GM21737 (cell line): Measurements from ENCODE around the gene USP19.

Experiments used
- ATAC-seq: cut with Tn5 transposase; IDR thresholded peaks from one replicate; pipeline ENCODE4 v1.9.1; 2021; ENCODE audit warnings: mild to moderate bottlenecking, moderate library complexity; ENCODE audit not compliant: unreplicated experiment

Gene USP19

GRCh38 chr3:49134471-49135265, 14.0 kb upstream of the USP19 start:
- ATAC-seq: no peak

DNA sequence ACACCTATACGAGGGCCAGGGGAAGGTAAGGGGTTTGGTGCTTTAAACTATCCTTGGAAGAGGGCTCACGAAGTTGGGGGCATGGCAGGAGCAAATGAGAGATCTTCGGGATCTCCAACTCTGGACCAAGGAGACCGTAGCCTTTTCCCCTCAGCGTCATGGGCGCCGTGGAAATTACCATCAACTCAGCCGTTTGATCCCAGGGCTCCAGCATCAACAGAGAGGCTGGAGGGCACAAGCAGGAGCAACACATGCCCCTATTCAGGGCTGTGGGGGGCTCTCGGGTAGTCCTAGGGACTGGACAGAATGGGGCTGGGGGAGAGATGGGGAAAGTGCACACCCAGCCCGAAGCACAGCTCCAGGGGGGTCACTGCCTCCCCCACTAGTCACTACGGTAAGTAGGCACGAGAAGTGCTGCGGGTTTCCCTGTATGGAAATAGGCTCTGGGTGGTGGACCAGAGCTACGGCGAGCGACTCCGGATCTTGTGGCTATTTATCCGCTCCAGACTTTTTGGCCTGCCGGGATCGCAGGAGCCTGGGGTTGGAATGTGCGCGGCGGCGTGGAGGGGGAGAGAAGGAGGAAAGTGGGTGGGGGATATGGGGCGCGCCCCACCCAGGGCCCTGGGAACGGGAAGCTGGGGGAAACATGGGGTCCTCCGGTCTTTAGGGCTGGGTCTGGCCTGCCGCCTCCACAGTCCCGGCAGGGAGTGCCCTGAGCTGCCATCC, 12.8 kb upstream of the USP19 start:
- no peak for ATAC-seq

GRCh38 chr3:49132437-49133225, 12.0 kb upstream of the USP19 start, which contains the start of gene LAMB2:
Gene LAMB2 (minus strand): TSS chr3:49133050. CDS start chr3:49132867, 183 bp downstream.
- ATAC-seq: no peak

DNA sequence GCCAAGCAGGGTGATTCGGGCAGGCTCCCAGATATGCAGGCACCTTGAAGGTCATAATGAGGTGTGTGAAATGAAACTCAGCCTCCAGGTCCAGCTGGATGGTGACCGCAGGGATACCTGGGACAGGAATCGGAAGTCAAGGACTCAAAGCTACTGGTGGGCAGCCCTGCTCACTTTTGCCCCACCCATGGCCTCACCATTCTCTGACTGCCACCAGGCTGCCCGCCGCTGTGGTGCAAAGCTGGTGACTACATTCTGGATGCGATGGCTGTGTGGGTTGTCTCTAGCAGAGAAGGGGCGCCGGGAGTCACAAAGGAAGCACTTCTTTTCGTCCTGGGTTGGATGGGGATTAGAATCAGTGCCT, 11.4 kb upstream of the USP19 start:
- ATAC-seq: no peak

- ATAC-seq: no peak
Observed at GRCh38 chr3:49131576-49131975, 11.0 kb upstream of the USP19 start.

DNA sequence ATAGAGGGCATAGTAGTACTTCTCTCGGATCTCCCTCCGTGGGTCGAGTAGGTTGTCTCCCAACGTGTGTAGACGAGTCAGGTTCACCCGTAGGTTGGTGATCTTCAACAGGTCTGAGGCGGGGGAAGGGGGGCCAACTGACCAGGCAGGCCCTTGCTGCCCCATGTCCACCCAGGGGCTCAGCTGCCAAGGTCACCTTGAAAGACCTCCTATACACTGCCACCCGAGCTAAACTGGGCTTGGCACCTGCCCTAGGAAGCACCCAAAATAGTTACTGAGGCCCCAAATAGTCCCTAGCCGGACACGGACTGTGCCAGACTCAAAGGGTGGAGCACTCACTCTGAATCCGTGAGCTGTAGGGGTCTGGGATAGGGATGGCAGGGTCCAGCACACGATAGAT, 10.4 kb upstream of the USP19 start:
- no peak for ATAC-seq

DNA sequence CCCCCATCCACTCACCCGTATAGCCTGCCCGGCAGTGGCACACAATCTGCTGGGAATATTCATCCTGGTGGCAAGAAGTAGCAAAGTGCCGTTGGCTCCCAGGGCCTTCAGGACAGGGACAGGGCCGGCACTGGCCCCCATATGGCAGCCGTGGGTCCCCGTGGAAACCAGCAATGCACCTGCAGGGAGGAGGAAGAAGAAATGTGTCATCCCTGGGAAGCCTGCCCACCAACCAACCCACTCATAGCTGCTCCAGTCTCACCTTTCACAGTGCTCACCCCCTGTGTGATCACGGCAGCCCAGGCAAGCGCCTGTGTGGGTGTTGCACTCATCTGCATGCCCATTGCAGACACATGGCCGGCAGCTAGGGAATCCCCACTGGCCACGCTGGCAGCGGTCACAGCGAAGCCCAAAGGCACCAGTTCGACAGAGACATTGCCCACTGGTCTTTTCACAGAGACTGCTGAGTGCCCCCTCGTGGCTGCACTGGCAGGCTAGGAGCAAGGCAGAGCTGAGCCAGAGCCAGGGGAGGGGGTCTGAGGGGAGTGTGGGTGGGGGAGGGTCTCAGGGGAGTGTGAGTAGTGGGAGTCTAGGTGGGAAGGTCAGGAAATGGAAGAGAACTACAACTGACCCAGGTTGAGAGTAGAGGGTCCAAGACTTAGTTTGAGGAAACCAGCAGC, 4.5 kb upstream of the USP19 start:
- ATAC-seq: no peak

- ATAC-seq: no peak
Observed at GRCh38 chr3:49124203-49124602, 3.6 kb upstream of the USP19 start.

- no peak for ATAC-seq
Observed at GRCh38 chr3:49123687-49124086, 3.1 kb upstream of the USP19 start.

- no peak for ATAC-seq
Observed at GRCh38 chr3:49122886-49123545, 2.4 kb upstream of the USP19 start.

DNA sequence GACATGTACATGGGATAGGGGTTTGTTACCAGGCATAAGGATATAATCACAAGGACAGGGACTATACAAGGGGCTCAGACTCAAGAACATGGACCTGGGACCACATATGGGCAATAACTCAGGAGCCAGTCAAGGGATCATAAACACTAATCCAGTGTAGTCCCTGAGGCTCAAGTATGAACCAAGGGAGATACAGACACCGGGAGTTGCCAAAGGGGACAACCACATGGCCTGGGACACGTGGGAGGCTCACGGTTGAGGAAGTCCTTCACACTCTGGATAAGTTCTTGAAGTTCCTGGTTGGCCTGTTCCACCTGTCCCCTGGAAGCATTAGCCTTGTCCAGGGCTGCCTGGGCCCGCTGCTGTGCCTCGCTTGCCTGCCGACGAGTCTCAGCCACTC, 1.8 kb upstream of the USP19 start:
- no peak for ATAC-seq

DNA sequence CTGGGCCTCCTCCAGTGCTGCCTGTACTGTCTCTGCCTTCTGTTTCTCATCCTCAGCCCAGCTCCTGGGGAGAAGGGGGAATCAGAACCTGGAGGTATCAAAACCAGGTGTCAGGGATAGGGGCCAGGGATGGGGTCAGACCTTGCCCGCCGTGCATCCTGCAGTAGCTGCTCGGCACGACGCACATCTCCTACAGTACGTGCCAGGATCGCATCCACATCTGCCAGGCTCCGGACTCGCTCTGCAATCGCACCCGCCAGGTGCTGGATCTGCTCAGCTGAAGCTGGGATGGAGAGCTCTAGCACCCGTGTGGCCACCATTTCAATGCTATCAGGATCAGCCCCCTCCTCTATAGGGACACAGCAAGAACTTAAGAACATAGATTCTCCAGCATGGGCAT, 1.4 kb upstream of the USP19 start:
- ATAC-seq: no peak

DNA sequence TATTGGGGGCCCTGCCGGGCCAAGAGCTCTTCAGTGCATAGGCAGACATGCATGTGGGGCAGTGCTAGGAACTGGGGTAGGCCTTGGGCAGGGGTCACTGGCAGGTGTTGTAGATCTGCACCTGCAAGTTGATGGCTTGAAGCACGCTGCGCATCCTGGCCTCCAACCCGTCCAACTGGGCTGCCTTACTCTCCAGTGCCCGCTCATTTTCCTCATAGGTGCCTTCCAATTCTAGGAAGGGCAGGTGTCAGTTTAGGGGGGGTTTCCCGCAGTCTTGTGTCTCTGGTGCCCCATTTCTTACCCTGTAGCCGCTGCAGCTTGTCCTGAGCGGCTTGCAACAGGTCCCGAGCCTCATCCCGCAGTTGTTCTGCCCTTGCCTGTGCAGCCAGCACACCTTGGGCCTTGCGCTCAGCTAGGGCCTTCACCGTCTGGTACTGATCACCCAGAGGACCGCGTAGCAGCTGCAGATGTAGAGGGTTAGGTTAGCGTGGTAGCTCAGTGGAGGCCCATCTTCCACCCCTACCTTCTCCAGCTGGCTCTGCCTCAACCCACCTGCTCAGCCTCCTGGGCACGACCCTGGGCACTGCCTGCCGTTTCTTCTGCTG, 611 bp upstream of the USP19 start:
- ATAC-seq: no peak

DNA sequence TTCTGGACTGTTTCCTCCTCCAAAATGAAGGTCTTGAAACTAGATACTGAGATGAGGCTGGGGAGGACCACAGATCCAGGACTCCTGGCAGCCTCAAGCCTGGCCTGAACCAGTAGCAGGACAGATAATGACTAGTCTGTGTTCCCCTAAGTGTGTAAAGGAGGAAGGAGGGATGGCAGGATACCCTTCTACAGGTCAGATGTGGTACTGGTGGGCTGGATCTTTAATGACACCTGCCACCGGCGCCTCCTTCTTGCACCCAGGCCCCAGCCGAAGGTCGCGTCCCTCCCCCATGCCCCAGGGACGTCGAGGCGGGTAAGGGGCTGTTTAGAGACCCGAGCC, 556 bp downstream of the USP19 start:
- ATAC-seq: no peak

DNA sequence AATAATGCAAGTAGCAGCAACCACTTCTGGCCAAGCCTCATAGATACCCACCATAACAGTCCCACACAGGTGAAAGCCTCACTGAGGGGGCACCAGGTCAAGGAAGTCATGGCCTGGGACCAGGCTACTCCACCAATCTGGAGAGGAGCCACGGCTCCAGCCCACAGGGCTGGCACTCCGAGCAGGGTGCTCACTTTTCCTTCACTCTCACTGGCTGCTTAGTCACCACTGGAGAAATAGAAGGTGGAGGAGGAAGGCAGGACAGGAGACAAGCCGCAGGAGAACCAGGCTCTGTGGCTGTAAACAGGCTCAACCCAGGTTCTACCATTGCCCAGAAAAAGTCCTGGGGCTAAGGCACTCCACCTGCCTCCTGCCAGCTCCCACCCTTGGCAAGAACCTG, 1.2 kb downstream of the USP19 start:
- no peak for ATAC-seq

DNA sequence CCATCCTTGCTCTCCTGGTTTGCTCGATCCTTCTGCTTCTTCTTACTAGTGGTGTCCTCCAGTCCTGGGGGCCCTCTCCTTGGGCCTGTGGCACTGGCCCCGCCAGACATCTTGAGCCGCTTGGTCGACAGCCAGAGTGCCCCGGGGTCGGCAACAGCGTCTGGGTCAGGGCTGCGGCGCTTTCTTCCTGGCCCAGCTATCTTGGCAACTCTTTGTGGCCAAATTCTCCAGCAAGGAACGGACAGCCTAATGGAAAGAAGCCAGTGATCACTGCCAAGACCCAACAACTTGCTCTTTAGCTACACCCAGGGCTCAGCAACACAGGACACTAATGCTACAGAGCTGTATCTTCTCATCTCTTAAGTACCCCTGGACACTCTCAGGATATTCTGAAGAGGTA, 1.6 kb downstream of the USP19 start:
- no peak for ATAC-seq

GRCh38 chr3:49112262-49112661, 8.4 kb downstream of the USP19 start:
- ATAC-seq: no peak

DNA sequence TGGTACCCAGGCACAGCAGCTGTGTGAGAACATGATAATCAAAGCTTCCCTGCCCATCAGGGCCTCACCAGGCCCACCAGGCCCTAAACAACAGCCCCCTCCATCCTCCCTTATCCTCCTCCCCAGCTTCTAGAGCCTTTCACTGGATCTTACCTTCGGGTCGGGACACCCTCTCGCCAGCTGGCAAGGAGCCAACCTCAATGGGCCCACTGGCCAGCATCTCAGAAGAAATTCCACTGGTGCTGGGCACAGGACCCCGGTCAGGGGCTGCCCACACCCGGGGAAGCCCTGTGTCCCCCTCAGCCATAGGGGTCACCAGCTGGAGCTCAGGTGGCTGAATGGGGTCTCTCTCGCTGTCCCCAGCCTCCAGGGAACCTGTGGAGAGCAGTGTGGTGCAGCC, 9.3 kb downstream of the USP19 start:
- no peak for ATAC-seq

DNA sequence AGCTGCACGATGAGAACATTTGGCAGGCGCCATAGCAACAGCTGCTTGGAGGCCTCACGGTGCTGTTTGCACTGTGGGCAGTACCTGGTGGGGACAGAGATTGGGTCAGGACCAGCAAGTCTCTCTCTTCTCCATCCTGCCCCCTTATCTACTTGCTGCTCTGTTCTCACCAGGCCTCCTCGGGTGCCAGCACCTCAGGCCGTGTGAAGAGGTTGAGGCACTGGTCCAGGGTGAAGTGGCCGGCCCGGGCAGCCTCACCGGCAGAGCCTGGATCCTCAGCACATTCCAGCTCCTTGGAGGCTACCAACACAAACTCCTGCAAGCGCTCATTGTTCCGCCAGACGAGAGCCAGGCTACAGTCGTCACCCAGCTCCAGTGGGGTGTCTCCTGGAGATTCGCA, 9.8 kb downstream of the USP19 start:
- ATAC-seq: no peak

- no peak for ATAC-seq
Observed at GRCh38 chr3:49108346-49108745, 12.3 kb downstream of the USP19 start.
